Activated CD8-positive, alpha-beta memory T cell treated with anti-CD3 and anti-CD28 coated beads for 4 hours (primary cell): ENCODE measurements around the gene SERPINB8.

Experiments used
- DNase-seq, 2 donors: peaks; one replicate each; pipeline ENCODE4 v3.0.0-alpha.2; 2020; ENCODE audit warnings: low read depth in 2 of 2

SERPINB8 gene

GRCh38 chr18:64017870-64018269 is 48.0 kb downstream of the SERPINB8 start:
- DNase-seq, result no peak

- DNase-seq, result no peak
These were observed 50.3 kb downstream of the SERPINB8 start for GRCh38 chr18:64019922-64020756.

GRCh38 chr18:64026350-64026749 is 56.5 kb downstream of the SERPINB8 start:
- no peak for DNase-seq

- DNase-seq, result no peak
These were observed 58.2 kb downstream of the SERPINB8 start for GRCh38 chr18:64027931-64028695.

- no peak for DNase-seq
These were observed 59.2 kb downstream of the SERPINB8 start for GRCh38 chr18:64029096-64029495.

GRCh38 chr18:64031411-64031810 is 61.5 kb downstream of the SERPINB8 start:
- DNase-seq, result no peak

- DNase-seq, result no peak
These were observed 62.4 kb downstream of the SERPINB8 start for GRCh38 chr18:64032312-64032711.

GRCh38 chr18:64037812-64038414 is 68.0 kb downstream of the SERPINB8 start:
- no peak for DNase-seq
